ENCODE results near the gene PTPA. TPM values are rescaled to one million over a fixed set of nuclear protein-coding genes. Genes with fewer than 3 reads are reported as not detected.
A peak's percentile ranks its signal among the peaks of the same experiment; 100 is the strongest.

PTPA gene
- total and polyA plus RNA-seq, 10 of the 15 experiments (the other 5 are each of a cell fraction or from before 2014, with no cell fraction given), result 1.6 to 111 (median 55.1) TPM

DNA sequence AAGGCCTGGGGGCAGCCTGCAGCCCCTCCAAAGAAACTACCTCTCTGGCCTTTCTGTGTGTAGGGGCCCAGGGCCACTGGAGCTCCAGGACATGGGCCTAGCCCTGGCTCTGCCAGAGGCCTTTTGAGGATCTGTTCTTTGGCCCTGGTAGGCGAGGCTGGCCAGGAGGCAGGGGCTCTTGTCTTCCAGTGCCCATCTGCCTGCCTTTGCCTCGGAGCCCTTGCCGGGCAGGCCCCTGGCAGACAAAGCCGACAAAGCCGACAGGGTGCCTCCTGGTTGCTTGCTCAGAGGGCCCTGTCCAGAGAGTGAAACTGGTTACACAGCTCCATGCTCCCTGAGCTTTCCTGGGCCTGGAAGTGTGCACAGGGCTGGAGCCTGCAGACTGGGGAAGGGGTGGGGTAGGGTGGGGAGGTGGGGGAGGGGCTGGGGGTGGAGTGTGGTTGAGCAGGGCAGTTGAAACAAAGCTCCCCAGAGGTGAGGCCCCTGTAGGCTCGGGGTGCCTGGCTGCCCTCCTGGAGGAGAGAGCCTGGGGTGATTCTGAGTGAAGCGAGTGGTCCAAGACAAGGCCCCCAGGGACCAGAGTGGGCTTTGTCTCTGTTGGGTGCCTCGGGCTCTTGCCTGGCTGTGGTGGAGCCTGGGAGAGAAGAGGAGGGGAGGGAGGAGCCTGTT lies 29.3 kb downstream of the PTPA start (continued):
- no peak for TF ChIP-seq ASH2L (IDR thresholded peaks at IDR 0.05; ENCODE audit: borderline replicate concordance, low read depth)
- TF ChIP-seq, protein P1, sequence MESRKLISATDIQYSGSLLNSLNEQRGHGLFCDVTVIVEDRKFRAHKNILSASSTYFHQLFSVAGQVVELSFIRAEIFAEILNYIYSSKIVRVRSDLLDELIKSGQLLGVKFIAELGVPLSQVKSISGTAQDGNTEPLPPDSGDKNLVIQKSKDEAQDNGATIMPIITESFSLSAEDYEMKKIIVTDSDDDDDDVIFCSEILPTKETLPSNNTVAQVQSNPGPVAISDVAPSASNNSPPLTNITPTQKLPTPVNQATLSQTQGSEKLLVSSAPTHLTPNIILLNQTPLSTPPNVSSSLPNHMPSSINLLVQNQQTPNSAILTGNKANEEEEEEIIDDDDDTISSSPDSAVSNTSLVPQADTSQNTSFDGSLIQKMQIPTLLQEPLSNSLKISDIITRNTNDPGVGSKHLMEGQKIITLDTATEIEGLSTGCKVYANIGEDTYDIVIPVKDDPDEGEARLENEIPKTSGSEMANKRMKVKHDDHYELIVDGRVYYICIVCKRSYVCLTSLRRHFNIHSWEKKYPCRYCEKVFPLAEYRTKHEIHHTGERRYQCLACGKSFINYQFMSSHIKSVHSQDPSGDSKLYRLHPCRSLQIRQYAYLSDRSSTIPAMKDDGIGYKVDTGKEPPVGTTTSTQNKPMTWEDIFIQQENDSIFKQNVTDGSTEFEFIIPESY (IDR thresholded peaks at IDR 0.05), result no peak
- no peak for TF ChIP-seq EP300 (IDR thresholded peaks at IDR 0.05; ENCODE audit: borderline replicate concordance in 1 of 2, control insufficient read depth in 1 of 2, low read depth in 2 of 2, low read length in 2 of 2)
- no peak for TF ChIP-seq SUPT20H (IDR thresholded peaks at IDR 0.05; ENCODE audit: borderline replicate concordance, control insufficient read depth, low read depth, low read length)
- TF ChIP-seq YBX1 (IDR thresholded peaks at IDR 0.05), result no peak
- TF ChIP-seq, protein P2, sequence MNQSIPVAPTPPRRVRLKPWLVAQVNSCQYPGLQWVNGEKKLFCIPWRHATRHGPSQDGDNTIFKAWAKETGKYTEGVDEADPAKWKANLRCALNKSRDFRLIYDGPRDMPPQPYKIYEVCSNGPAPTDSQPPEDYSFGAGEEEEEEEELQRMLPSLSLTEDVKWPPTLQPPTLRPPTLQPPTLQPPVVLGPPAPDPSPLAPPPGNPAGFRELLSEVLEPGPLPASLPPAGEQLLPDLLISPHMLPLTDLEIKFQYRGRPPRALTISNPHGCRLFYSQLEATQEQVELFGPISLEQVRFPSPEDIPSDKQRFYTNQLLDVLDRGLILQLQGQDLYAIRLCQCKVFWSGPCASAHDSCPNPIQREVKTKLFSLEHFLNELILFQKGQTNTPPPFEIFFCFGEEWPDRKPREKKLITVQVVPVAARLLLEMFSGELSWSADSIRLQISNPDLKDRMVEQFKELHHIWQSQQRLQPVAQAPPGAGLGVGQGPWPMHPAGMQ (IDR thresholded peaks at IDR 0.05; ENCODE audit: borderline replicate concordance), result no peak
- TF ChIP-seq CHD1 (IDR thresholded peaks at IDR 0.05; ENCODE audit: low read depth, low read length), result no peak
- peak; percentile 85 for TF ChIP-seq IKZF1 (conservative IDR thresholded peaks at IDR 0.05)
- TF ChIP-seq GATAD2B (conservative IDR thresholded peaks at IDR 0.05; ENCODE audit: low read depth), result 0 out of 2 replicates have a peak, but pooled peaks have one; percentile 12
- peak; percentile 34 for TF ChIP-seq EED (IDR thresholded peaks at IDR 0.05; ENCODE audit: low read depth)
- no peak for TF ChIP-seq NFXL1 (IDR thresholded peaks at IDR 0.05; ENCODE audit: borderline replicate concordance)
- TF ChIP-seq, protein P3, sequence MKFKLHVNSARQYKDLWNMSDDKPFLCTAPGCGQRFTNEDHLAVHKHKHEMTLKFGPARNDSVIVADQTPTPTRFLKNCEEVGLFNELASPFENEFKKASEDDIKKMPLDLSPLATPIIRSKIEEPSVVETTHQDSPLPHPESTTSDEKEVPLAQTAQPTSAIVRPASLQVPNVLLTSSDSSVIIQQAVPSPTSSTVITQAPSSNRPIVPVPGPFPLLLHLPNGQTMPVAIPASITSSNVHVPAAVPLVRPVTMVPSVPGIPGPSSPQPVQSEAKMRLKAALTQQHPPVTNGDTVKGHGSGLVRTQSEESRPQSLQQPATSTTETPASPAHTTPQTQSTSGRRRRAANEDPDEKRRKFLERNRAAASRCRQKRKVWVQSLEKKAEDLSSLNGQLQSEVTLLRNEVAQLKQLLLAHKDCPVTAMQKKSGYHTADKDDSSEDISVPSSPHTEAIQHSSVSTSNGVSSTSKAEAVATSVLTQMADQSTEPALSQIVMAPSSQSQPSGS (IDR thresholded peaks at IDR 0.05; ENCODE audit: low read length), result no peak
- no peak for TF ChIP-seq SREBF1 (IDR thresholded peaks at IDR 0.05; ENCODE audit: low read length)
- TF ChIP-seq TCF12 (IDR thresholded peaks at IDR 0.05; ENCODE audit: low read depth, low read length), result no peak
- TF ChIP-seq, protein P4, sequence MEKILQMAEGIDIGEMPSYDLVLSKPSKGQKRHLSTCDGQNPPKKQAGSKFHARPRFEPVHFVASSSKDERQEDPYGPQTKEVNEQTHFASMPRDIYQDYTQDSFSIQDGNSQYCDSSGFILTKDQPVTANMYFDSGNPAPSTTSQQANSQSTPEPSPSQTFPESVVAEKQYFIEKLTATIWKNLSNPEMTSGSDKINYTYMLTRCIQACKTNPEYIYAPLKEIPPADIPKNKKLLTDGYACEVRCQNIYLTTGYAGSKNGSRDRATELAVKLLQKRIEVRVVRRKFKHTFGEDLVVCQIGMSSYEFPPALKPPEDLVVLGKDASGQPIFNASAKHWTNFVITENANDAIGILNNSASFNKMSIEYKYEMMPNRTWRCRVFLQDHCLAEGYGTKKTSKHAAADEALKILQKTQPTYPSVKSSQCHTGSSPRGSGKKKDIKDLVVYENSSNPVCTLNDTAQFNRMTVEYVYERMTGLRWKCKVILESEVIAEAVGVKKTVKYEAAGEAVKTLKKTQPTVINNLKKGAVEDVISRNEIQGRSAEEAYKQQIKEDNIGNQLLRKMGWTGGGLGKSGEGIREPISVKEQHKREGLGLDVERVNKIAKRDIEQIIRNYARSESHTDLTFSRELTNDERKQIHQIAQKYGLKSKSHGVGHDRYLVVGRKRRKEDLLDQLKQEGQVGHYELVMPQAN (conservative IDR thresholded peaks at IDR 0.05), result no peak; the same call in 1 of the 2 replicates
- no peak for TF ChIP-seq ZBED1 (IDR thresholded peaks at IDR 0.05; ENCODE audit: borderline replicate concordance)
- TF ChIP-seq, protein P5, sequence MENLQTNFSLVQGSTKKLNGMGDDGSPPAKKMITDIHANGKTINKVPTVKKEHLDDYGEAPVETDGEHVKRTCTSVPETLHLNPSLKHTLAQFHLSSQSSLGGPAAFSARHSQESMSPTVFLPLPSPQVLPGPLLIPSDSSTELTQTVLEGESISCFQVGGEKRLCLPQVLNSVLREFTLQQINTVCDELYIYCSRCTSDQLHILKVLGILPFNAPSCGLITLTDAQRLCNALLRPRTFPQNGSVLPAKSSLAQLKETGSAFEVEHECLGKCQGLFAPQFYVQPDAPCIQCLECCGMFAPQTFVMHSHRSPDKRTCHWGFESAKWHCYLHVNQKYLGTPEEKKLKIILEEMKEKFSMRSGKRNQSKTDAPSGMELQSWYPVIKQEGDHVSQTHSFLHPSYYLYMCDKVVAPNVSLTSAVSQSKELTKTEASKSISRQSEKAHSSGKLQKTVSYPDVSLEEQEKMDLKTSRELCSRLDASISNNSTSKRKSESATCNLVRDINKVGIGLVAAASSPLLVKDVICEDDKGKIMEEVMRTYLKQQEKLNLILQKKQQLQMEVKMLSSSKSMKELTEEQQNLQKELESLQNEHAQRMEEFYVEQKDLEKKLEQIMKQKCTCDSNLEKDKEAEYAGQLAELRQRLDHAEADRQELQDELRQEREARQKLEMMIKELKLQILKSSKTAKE (IDR thresholded peaks at IDR 0.05; ENCODE audit: low read depth, poor library complexity, severe bottlenecking), result peak; percentile 10
- TF ChIP-seq, protein P6, sequence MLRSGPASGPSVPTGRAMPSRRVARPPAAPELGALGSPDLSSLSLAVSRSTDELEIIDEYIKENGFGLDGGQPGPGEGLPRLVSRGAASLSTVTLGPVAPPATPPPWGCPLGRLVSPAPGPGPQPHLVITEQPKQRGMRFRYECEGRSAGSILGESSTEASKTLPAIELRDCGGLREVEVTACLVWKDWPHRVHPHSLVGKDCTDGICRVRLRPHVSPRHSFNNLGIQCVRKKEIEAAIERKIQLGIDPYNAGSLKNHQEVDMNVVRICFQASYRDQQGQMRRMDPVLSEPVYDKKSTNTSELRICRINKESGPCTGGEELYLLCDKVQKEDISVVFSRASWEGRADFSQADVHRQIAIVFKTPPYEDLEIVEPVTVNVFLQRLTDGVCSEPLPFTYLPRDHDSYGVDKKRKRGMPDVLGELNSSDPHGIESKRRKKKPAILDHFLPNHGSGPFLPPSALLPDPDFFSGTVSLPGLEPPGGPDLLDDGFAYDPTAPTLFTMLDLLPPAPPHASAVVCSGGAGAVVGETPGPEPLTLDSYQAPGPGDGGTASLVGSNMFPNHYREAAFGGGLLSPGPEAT (IDR thresholded peaks at IDR 0.05; ENCODE audit: low read depth), result peak; percentile 65; the same call in 1 of the 2 replicates
- TF ChIP-seq RAD21 (IDR thresholded peaks at IDR 0.05; ENCODE audit: insufficient read depth, low read depth, low read length), result no peak
